IPS DF 6.9 (cell line): Measurements from ENCODE around the gene CCDC90B.

Experiments
- DNase-seq: peaks from one replicate; pipeline ENCODE4 v3.0.0-alpha.2; 2013; ENCODE audit warnings: low read depth, low spot score
- H3K27ac ChIP-seq: one replicate; pipeline ENCODE4 v1.5.1; 2013; ENCODE audit warnings: low read length, control low read depth
- H3K27me3 ChIP-seq: 2 replicates; pipeline ENCODE4 v1.6.1; 2013; ENCODE audit warnings: mild to moderate bottlenecking, low read length; ENCODE audit not compliant: control insufficient read depth, insufficient read depth
- H3K36me3 ChIP-seq: 2 replicates; pipeline ENCODE4 v1.6.1; 2013; ENCODE audit warnings: low read length; ENCODE audit not compliant: control insufficient read depth, insufficient read depth
- H3K4me1 ChIP-seq: 2 replicates; pipeline ENCODE4 v1.6.1; 2013; ENCODE audit warnings: low read length; ENCODE audit not compliant: control insufficient read depth, insufficient read depth
- H3K4me3 ChIP-seq: 2 replicates; pipeline ENCODE4 v1.5.1; 2013; ENCODE audit warnings: mild to moderate bottlenecking, low read length
- H3K9me3 ChIP-seq: 2 replicates; pipeline ENCODE4 v1.6.1; 2013; ENCODE audit warnings: low read length, inconsistent platforms; ENCODE audit not compliant: control insufficient read depth, insufficient read depth
- WGBS: extraction: QIAGEN DNeasy Blood & Tissue Kit; methylation state at CpG from one replicate; pipeline ENCODE4 v1.1.7; 2013; ENCODE audit warnings: mixed read lengths, missing lambda C conversion rate; ENCODE audit not compliant: insufficient read length, insufficient coverage; 5-methylcytosine and 5-hydroxymethylcytosine counted together

Gene CCDC90B

GRCh38 chr11:83265331-83265730 is 20.8 kb downstream of the CCDC90B start:
- no CpG with 5 or more reads among the region's 1 CpG for WGBS
- no peaks in the 10 kb centered on the region; the same call in 1 of the 2 replicates for H3K36me3 ChIP-seq
- no peak for DNase-seq

GRCh38 chr11:83259559-83259958 is 26.6 kb downstream of the CCDC90B start:
- Histone ChIP-seq H3K4me1 (no peaks in the 10 kb centered on the region), H3K36me3 (no peaks in the 10 kb centered on the region; the same call in 1 of the 2 replicates), H3K27me3 (no peaks in the 10 kb centered on the region), H3K27ac (no peak overlapping the region), H3K4me3 (no peak overlapping the region), H3K9me3 (no peaks in the 10 kb centered on the region)
- DNase-seq = no peak
- no CpG with 5 or more reads among the region's 1 CpG for WGBS

More at GRCh38 chr11:83265331-83265730, 20.8 kb downstream of the CCDC90B start:
- Histone ChIP-seq H3K27ac (no peak overlapping the region), H3K4me3 (no peak overlapping the region), H3K9me3 (no peaks in the 10 kb centered on the region), H3K27me3 (no peaks in the 10 kb centered on the region), H3K4me1 (no peaks in the 10 kb centered on the region)

- no peak overlapping the region for H3K27ac ChIP-seq
- WGBS = no CpG with 5 or more reads among the region's 3 CpGs
- DNase-seq = no peak
These were observed 28.4 kb downstream of the CCDC90B start for GRCh38 chr11:83257761-83258168.

GRCh38 chr11:83256602-83257340 is 29.4 kb downstream of the CCDC90B start:
- WGBS = no CpG with 5 or more reads among the region's 3 CpGs
- Histone ChIP-seq H3K27me3 (no peaks in the 10 kb centered on the region), H3K4me3 (no peak overlapping the region), H3K36me3 (no peaks in the 10 kb centered on the region), H3K27ac (no peak overlapping the region), H3K4me1 (no peaks in the 10 kb centered on the region), H3K9me3 (no peaks in the 10 kb centered on the region)
- no peak for DNase-seq

More at GRCh38 chr11:83257761-83258168, 28.4 kb downstream of the CCDC90B start:
- H3K27me3 ChIP-seq = no peaks in the 10 kb centered on the region
- H3K36me3 ChIP-seq = no peaks in the 10 kb centered on the region; the same call in 1 of the 2 replicates
- no peaks in the 10 kb centered on the region for H3K9me3 ChIP-seq
- H3K4me3 ChIP-seq = no peak overlapping the region
- no peaks in the 10 kb centered on the region for H3K4me1 ChIP-seq

GRCh38 chr11:83255366-83255765 is 30.8 kb downstream of the CCDC90B start:
- no peak for DNase-seq
- Histone ChIP-seq H3K27ac (no peak overlapping the region), H3K4me1 (no peaks in the 10 kb centered on the region), H3K27me3 (no peaks in the 10 kb centered on the region), H3K36me3 (no peaks in the 10 kb centered on the region), H3K4me3 (no peak overlapping the region), H3K9me3 (no peaks in the 10 kb centered on the region)
- no CpG with 5 or more reads among the region's 3 CpGs for WGBS

- Histone ChIP-seq H3K4me3 (no peak overlapping the region), H3K27ac (no peak overlapping the region), H3K9me3 (no peaks in the 10 kb centered on the region), H3K36me3 (no peaks in the 10 kb centered on the region), H3K27me3 (no peaks in the 10 kb centered on the region), H3K4me1 (no peaks in the 10 kb centered on the region)
- no peak for DNase-seq
- WGBS = no CpG with 5 or more reads among the region's 2 CpGs
These were observed 33.2 kb downstream of the CCDC90B start for GRCh38 chr11:83252941-83253340.

GRCh38 chr11:83252266-83252665 is 33.9 kb downstream of the CCDC90B start:
- Histone ChIP-seq H3K9me3 (no peaks in the 10 kb centered on the region), H3K27ac (no peak overlapping the region), H3K27me3 (no peaks in the 10 kb centered on the region), H3K4me1 (no peaks in the 10 kb centered on the region), H3K36me3 (no peaks in the 10 kb centered on the region), H3K4me3 (no peak overlapping the region)
- no CpG with 5 or more reads among the region's 2 CpGs for WGBS
- no peak for DNase-seq

GRCh38 chr11:83249972-83250593 is 36.1 kb downstream of the CCDC90B start:
- Histone ChIP-seq H3K36me3 (no peaks in the 10 kb centered on the region), H3K4me3 (no peak overlapping the region), H3K4me1 (no peaks in the 10 kb centered on the region), H3K27me3 (no peaks in the 10 kb centered on the region), H3K27ac (no peak overlapping the region), H3K9me3 (no peaks in the 10 kb centered on the region)
- no CpG with 5 or more reads among the region's 4 CpGs for WGBS
- DNase-seq = peak; percentile 1

- WGBS = no CpG with 5 or more reads among the region's 1 CpG
- DNase-seq = no peak
- Histone ChIP-seq H3K9me3 (no peaks in the 10 kb centered on the region), H3K4me1 (no peaks in the 10 kb centered on the region), H3K27me3 (no peaks in the 10 kb centered on the region), H3K4me3 (no peak overlapping the region), H3K36me3 (no peaks in the 10 kb centered on the region), H3K27ac (no peak overlapping the region)
These were observed 36.7 kb downstream of the CCDC90B start for GRCh38 chr11:83249445-83249844.

GRCh38 chr11:83241291-83241946 is 44.7 kb downstream of the CCDC90B start:
- no peaks in the 10 kb centered on the region for H3K9me3 ChIP-seq
- no peaks in the 10 kb centered on the region for H3K27me3 ChIP-seq
- DNase-seq = peak; percentile 64
- 100% methylated on average over 1 of the region's 5 CpGs for WGBS
- no peaks in the 10 kb centered on the region for H3K36me3 ChIP-seq
- no peaks in the 10 kb centered on the region for H3K4me1 ChIP-seq
- no peak overlapping the region for H3K27ac ChIP-seq
- no peak overlapping the region for H3K4me3 ChIP-seq
